ENCODE measurements around the gene CIITA.
A peak's percentile ranks its signal among the peaks of the same experiment; 100 is the strongest.
"Not testable (repeated sequence)": the region's sequence is repeated elsewhere in the genome, so short reads cannot be mapped to it uniquely, and the experiment has no call there.

The CIITA gene

DNA sequence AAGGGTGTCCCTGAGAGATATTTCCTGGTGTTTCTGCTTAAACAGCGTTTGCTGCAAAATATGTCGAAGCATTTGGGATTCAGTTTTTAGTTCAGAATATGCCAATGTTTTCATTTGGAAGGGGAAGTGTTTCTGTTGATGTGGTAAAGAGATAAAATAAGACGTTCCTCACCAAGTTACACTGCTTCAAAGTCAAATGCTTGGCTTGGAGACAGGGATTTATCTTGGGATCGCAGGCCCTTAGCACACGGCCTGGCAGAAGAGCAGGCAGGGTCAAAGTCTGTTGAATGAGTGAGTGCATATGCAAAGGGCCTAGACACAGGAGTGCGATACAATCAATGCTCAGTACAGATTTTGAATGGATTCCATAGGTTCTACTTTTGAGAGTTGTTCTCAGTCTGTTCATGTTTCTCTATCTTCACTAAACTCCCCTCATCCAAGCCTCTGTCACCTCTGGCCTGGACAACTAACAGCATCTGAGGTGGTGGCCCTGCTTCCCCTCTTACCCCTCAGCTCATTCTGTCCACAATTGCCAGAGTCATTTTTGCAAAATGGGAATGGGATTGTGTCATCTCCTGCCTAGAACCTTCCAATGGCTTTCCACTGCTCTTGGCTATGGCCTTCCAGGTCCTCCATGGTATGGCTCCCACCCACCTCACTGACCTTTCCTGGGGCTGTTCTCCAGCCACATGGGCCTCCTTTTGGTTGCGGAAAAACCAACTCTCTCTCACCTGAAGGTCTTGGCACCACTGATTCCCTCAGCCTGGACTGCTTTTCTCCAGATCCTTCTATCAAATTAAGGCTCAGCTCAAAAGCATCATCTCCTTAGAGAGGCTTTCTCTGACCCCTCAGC, 62.0 kb downstream of the CIITA start:
- no peak for DNase-seq

DNA sequence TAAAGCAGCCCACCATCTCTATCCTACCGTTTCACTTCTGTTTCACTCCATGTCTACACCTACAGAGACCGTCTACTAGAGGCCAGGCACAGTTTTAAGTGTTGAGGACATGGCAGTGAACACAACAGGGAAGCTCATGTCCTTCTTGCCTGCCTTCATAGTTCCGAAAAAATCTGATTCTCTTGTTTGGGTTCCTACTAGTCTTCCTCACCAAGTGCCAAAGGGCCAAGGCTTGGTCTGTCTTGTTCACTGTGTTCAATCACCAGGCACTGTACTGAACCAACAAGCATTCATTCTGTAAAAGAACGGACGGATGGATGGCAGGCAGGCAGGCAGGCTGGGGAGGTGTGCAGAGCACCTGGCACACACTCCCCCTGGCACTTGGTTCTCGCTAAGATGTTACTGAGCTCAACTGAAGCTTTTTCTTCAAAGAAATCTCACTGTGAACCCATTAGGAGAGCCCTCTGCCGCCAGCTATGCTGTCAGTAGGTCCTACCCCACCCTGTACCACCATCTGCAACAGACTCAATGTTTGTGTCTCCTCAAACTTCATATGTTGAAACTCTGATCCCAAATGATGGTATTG, 62.7 kb downstream of the CIITA start:
- DNase-seq = no peak

DNA sequence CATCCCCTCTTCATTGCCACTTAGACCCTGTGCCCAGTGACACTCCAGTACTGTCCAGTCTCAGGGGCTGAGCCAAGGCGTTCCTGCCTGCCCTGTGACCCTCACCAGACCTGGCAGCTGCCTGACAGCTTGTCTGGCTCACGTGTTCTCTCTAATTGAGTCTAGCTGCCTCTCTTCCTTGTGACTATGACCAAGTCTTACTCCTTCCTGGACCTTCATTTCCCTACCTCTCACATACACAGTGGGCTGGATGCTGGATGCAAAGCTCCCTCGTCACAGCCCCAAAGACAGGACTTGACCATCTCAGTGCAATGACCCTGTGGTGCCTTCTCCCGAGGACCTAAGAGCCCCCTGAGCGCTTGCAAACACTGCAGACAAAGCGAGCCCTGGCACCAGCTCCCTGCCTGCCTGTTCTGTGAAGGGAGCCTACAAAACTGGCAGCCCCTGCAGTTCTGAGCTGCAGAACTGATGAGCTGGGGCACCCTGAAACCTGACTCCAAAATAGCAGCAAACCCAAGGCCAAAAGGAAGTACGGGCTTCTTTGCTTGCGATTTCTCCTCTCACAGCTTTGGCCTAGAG, 63.6 kb downstream of the CIITA start:
- no peak for DNase-seq

DNA sequence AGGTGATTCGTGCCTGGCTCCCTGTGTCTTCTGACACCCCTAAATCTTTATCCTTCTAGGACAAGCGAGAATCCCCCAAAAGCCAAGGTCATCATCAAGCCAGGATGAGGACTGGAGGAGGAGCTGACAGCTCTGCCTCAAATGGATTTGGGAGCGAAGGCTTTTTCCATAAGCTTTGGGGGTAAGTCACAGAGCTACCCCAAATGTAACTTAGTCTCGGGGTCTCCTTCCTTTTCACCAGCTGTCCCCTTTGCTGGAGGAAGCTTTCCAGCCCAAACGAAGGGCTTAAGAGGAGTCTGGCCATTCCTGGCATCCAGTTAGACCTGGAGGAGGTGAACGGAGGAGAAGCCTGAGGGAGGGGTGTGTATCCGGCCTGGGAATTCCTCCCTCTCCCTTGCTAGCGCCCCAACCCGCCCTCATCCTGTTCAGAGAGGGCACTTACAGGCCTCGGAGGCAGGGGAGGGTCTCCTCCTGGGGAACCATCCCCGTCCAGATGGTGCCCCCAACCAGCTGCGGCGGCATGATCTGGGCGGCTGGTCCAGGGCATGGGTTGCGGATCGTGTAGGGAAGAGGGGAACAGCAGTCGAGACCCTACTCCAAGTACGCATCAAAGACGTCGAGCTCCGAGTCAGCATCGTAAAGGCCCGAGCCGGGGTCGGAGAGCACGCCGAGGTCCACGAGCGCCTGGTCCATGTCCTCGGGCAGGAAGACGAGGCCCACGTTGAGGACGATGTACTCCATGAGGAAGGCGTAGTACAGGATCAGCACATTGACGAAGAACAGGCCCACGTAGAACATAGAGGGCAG, 64.3 kb downstream of the CIITA start:
- DNase-seq = no peak

DNA sequence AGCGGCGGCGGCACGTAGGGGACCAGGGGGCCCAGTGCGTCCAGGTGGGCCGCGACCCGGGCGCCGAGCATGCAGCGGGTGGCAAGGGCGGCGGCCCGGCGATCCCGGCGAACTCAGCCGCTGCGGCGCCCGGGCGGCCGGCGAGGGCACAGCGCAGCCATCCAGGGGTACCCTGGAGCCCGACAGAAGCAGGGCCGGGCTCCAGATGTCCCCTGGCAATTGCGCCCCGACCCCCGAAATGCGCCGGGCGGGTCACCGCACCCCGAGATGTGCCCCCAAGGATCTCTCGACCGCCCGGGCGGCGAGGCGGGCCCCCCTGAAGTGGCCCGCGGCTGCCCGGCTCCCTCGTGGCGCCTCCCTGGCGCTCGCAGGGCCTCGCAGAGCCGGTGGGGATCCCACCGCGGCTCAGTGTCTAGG, 64.9 kb downstream of the CIITA start:
- not testable (repeated sequence) for DNase-seq

DNA sequence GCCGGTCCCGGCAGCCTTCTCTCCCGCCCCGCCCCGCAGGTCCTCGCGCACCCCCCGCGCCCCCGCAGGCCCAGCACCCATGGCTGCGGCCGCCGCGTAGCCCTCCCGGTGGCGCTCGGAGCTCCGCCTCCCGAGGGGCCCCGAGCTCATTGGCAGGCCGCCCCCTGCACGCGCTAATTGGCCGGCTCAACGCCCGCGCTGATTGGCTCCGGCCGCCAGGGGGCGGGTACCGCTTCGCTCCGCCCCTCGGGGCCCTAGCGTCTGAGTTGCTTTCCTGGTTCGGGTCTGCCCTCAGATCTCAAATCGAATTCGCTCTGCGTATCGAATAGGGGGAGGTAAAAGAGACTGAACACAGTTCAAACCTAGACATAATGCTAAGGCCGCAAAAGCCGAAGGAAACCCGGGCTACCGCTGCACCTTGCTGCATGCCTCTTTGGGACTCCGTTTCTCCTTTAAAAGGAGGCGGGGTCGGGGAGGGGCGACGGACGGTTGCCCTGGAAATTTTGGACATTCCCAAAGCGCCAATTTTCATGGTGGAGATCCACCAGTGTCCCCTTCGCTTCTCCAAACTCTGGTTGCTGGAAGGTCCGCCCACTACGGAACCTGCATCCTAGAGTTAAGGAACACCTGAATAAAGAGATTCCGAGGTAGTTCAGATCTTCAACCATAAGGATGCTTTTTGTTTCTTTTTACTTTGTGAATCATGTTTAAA, 65.5 kb downstream of the CIITA start, which contains the start of gene DEXI:
Gene DEXI, minus strand, starts transcription at position 117 of the 712 bp plus-strand sequence. CDS start 463 bp downstream, outside the sequence.
- DNase-seq = peak; percentile 90

DNA sequence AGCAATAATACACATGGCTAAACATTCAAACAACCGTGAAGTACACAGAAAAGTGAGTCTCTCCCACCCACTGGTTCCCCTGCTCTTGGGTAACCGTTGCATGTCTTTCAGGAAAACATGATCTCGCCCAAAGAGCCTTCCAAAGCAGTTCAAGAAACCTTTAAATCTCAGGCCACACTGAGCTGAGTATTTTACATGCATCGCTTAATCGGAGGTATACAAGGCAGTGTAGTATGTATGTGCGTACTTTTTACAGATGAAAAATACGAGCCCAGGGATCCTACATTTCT, 66.0 kb downstream of the CIITA start:
- no peak for DNase-seq

DNA sequence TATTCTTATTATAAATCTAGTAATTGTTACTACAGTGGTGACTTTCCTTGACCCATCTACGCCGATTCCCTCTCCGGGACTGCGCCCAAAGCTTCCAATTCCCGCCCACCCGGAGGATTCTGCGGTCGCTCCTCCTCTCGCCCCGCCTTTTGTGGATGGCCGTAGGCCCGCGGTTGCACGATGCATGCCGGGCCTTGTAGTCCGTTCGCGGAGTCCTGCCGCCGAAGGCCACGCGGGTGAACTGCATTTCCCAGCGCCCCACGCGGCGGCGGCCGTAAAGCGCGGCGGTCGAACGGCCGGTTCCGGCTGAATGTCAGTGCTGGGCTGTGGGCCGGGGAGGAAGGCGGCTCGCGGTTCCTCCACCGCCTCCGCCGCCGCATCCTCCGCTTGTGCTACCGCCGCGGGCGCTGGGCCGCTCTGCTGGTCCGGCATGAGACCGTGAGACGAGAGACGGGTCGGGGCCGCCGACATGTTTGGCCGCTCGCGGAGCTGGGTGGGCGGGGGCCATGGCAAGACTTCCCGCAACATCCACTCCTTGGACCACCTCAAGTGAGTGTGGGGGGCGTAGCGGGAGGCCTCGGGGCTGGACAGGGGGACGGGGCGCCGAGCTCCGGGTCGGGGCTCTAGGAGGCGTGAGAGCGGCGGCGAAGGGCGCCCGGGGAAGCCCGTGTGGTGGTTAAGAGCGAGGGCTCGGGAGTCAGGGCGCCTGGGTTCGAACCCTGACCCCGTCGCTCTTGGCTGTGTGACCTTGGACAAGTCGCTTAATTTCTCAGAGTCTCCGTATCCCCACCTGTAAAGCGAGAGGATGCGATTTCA, 67.5 kb downstream of the CIITA start, which contains the start of gene CLEC16A:
Gene CLEC16A, plus strand, starts transcription at position 316 of the 816 bp plus-strand sequence. Its CDS starts 154 bp downstream, at position 470.
- peak; percentile 95 for DNase-seq

DNA sequence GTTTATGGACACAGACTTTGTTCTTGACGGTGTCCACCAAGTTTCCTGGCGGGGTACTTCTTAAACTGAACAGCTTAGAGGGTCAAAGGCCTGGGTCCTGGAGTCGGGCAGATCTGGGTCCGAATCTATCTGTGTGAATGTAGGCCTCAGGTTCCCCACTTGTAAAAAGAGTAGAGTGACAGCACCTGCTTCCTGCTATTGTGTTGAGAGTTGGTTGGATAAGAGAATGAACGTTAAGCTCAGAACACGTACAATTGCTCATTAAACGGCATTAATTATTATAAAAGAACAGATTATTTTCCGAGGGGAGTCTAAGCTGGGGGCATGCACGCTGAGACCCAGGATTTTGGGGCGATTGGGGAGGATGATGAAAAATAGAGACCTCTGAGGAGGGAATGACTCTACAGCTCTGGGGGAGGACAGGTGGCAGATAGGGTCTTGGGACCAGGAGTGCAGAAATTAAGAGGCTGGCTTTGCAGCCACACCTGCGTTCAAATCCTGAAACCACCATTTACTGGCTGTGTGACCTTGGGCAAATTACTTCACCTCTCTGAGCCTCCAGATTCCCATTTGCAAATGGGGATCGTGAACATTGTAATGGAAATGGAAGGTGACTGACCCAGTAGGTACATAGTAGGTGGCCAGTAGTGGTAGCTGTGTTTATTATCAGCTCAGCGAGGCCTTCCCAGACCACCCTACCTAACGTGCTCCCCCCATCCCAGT, 68.2 kb downstream of the CIITA start:
- DNase-seq = no peak

DNA sequence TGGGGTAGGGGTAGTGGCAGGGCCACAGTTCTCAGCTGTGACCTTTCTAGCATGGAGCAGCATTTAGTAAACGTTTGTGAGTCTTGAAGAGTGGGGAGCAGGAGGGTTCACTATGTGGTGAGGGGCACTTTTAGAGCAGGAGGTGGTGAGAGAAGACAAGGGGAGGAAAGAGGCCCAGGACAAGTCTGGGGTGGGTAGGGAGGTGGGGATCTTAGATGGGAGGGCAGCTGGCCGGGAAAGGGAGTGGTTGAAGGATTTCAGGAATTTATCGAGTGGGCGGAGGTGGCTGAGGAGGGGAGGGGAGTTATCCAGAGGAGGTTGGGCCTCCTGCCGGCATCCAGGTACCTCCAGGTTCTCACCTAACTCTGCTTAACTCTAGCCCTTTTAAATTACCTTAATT, 69.3 kb downstream of the CIITA start:
- no peak for DNase-seq

DNA sequence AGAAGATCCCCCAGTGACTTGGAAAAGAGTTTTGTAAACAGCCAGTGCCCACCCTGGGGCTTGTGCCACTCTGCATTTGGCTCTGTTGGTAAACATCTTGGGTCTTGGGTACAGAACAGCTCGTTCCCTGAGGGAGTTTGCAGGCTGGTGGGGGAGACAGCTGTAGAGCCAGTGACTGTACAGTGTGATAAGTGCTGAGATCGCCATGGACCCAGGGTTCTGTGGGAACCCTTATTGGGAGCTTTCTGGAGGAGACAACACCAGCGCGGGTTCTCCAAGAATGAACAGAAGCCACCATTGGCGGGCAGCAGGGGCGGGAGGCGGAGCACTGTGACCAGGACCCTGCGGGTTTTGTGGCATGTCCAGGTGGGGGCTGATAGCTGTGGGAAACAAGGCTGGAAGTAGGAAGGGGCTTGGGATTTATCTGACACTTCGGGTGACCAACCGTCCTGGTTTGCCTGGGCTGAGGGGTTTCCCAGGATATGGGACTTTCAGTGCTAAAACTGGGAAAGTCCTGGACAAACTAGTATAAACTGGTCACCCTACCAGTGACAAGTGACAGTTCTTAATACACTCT, 70.3 kb downstream of the CIITA start:
- no peak for DNase-seq

DNA sequence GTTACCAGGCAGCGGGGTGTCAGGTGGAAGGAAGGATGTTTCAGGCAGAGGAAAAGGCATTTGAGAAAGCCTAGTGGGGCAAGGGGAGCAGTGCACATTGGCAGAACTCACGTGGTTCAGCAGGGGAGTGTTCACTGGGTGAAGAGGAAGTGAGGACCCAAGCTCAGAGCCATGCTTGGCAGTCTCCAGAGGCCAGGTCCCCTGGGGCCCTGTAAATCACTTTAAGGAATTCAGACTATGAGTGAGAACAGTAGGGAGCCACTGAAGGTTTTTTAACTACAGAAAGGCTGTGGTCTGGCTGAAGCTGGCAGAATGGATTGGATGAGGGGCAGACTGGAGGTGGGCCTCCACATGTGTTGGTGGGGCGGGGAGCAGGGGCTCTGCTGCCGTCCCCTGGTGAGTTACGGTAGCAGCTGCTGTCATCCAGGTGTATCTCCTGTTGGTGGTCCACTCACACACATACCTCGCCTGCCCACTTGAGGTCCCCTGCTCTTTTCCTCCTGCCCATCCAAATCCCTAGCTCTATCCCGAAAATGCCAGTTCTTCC, 72.5 kb downstream of the CIITA start:
- peak; percentile 68 for DNase-seq

DNA sequence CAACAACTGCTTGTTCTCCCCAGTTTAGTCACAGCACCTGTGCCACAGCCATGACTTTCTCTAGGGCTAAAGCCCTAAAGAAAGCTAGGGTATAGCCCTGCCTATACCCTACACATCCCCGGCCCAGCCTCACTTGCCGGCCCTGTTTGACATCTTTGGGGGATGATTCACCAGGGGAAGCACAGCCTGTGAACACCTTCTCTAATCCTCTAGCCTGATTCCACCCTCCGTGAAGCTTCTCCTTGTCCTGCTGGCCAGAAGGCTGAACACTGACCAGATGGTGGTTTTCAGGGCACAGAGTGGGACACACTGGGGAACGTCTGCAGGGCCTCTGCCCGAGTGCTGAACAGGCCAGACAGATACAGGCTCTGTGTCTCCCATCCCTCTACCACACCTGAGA, 73.4 kb downstream of the CIITA start:
- DNase-seq = no peak

DNA sequence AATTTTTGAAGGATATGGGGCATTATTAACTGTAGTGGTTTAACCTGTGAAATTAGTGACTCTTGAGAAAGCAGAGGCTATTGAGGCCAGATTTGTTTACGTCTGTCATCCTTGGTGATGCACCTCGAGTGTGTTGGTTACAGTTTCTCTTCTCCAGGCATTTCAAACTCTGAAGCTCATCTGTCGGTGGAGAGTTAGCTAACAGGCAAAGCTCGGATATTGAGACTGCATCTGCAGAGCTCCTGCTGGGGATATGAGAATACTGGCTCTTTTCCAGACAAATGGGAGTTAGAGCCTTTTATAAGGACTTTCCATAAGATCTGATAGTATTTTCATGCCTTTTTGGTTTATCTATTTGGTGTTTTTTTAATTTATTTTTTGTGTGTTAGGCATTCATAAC, 74.0 kb downstream of the CIITA start:
- DNase-seq = peak; percentile 30

DNA sequence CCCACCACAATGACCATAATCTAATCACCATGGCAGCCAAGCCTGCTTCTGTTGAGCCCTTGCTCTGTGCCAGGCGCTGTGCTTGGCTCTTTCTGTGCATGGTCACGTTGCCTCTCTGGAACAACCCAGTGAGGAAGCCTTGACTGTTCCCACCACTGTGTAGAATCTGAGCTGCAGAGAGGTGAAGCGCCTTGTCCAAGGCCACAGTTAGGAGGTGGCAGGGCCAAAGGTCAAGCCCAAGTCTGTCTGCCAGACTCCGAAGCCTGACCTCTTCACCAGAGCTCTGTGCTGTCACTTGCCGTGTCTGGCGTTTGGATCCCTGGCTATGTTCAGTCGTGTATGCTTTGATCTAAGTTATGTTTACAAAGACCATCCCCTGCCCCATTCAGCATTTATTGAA, 77.9 kb downstream of the CIITA start:
- DNase-seq = no peak

DNA sequence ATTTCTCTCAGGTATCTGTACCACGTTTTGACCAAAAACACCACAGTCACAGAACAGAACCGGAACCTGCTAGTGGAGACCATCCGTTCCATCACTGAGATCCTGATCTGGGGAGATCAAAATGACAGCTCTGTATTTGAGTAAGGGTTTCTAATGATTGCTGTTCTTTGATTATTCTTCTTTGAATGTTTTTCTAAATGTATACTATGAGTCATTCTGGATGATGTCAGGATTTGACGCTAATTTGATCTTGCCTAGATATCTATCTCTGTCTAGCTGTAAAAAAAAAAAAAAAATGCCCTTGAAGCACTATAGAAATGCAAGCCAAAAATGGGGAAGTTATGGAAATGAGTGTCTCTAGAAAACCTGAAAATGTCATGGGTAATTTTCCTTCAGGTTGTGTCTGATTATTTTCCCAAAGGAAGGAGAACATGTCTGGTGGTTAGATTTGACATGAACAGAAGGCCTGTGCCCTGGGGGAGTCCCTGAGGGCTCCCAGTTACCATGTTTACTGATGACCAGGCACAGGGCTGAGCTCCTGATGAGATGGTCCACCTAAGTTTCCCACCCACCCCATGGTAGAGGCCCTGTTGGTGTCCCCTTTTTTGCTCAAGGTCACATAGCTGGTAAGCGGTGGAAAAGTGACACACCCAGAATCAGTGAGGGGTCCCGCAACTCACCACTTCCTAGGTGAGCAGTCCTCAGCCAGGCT, 80.9 kb downstream of the CIITA start:
- peak; percentile 45 for DNase-seq

DNA sequence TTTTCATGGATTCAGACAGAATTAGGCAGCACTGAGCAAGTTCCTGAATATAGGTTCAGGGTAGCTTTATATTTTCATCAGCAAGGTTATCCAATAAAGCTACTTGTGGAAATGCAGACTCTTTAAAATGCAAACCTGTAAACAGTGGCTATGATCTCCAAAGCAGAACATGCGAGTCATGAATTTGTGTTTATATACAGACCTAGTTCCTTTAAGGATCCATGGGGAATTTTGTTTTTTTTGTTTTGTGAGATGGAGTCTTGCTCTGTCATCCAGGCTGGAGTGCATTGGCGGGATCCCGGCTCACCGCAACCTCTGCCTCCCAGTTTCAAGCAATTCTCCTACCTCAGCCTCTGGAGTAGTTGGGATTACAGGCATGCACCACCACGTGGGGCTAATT, 82.2 kb downstream of the CIITA start:
- DNase-seq = peak; percentile 28

DNA sequence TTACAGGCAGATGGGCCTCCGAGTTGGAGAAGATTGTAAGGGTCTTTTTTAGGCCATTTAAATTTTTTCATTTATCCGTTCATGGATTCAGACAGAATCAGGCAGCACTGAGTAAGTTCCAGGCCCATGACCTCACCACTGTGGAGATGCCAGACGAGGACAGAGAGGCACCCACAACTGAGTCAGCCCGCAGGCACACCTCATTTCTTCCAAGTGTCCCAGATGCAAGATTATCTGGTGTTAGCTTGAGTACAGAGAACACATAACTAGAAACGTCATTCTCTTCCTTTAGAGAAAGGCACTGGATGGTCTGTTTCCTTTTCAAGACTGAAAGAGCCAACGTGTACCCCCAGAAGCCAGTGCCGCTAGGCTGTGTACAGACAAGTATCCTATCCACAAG, 84.2 kb downstream of the CIITA start:
- peak; percentile 78 for DNase-seq

DNA sequence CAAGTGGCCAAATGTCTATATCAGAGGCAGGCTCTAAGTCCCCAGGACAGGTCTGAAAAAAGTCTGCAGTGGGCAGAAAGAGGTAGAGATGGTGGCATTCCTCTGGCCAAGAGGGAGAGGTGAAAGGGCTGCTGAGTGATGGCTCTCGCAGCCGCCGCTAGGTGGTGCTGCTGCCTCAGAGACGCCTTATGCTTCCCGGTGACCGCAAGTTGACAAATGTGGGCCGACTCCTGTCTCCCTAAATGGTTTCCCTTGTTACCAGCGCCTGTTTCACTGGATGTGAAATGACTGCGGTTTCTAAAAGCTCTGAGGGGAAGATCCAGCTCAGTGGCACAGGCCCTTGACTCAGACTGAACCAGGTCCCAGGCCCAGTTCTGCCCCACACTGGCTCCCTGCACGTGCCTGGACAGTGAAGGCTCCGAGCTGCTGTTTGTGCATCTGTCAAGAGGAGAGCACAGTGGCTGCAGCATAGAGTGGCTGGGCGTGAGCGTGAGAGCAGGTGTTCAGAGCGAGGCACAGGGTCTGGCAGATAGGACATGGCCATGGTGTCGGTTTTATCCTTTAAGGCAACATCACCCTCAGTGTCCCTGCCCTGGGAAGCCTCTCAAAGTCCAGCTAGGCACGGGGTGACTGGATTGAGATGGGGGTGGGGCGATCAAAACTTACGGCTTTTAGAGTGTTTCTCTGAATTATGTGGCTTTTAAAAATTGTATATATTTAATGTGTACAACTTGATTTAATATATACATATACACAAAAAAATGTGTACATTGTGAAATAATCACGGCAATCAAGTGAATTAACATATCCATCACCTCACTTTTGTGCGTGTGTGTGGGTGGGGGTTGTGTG, 87.3 kb downstream of the CIITA start:
- DNase-seq = peak; percentile 79

All from fibroblast of skin of right quadriceps (primary cell).